HG02973 (cell line): ENCODE data around the gene RTBDN.
A peak's percentile ranks its signal among the peaks of the same experiment; 100 is the strongest.

Source experiments
- ATAC-seq: cut with Tn5 transposase; IDR thresholded peaks from one replicate; pipeline ENCODE4 v1.9.1; 2021; ENCODE audit warnings: moderate library complexity; ENCODE audit not compliant: unreplicated experiment

Gene RTBDN

DNA sequence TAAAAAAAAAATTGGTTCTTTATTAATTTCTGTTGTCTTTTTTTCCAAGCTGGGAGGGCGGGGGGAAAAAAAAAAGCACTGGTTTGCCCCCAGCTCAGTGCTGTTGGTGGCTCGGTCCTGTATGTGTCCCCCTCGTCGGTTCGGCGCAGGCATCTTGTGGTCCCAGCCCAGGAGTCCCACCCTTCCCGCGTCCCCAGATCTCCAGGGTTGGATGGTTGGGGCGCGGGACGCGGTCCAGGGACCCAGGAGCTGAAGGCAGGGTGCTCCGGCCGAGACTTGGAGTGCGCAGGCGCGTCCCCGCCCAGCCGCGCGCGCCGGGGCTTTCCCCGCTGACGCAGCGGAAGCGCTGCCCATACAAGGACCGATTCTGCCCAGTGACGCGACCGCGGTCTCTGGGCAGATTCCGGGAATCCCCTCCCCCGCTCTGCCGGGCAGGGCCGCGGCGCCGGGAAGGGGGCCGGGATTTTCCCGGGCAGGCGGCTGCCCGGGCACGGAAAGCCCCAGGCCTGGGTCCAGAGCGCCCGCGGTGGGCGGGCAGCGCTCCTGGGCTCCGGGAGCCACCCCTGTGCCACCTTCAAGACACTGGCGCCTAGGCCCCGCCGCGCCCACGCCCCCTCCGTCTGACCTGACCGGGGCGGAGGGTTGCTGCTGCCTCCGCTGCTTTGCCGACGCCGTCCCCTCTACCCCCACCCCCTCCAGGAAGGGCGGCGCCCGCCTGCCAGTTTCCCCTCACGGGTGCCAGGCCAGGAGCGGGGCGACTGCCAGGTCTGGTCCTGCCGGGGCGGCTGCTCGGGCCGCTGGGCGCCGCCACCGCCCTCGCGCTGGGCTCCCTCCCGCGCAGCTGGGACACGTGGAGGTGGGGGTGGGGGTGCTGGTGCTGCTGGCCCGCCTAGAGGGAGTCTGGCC lies 40.8 kb downstream of the RTBDN start:
- ATAC-seq, result peak; percentile 19

DNA sequence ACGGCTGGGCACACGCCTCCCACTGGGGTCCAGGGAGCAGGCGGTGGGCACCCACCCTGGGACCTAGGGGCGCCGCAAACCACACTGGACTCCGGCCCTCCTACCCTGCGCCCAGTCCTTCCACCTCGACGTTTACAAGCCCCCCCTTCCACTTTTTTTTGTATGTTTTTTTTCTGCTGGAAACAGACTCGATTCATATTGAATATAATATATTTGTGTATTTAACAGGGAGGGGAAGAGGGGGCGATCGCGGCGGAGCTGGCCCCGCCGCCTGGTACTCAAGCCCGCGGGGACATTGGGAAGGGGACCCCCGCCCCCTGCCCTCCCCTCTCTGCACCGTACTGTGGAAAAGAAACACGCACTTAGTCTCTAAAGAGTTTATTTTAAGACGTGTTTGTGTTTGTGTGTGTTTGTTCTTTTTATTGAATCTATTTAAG lies 41.5 kb downstream of the RTBDN start:
- ATAC-seq, result no peak

DNA sequence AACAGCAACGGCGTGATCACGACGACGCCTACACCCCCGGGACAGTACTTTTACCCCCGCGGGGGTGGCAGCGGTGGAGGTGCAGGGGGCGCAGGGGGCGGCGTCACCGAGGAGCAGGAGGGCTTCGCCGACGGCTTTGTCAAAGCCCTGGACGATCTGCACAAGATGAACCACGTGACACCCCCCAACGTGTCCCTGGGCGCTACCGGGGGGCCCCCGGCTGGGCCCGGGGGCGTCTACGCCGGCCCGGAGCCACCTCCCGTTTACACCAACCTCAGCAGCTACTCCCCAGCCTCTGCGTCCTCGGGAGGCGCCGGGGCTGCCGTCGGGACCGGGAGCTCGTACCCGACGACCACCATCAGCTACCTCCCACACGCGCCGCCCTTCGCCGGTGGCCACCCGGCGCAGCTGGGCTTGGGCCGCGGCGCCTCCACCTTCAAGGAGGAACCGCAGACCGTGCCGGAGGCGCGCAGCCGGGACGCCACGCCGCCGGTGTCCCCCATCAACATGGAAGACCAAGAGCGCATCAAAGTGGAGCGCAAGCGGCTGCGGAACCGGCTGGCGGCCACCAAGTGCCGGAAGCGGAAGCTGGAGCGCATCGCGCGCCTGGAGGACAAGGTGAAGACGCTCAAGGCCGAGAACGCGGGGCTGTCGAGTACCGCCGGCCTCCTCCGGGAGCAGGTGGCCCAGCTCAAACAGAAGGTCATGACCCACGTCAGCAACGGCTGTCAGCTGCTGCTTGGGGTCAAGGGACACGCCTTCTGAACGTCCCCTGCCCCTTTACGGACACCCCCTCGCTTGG lies 42.1 kb downstream of the RTBDN start:
- no peak for ATAC-seq

DNA sequence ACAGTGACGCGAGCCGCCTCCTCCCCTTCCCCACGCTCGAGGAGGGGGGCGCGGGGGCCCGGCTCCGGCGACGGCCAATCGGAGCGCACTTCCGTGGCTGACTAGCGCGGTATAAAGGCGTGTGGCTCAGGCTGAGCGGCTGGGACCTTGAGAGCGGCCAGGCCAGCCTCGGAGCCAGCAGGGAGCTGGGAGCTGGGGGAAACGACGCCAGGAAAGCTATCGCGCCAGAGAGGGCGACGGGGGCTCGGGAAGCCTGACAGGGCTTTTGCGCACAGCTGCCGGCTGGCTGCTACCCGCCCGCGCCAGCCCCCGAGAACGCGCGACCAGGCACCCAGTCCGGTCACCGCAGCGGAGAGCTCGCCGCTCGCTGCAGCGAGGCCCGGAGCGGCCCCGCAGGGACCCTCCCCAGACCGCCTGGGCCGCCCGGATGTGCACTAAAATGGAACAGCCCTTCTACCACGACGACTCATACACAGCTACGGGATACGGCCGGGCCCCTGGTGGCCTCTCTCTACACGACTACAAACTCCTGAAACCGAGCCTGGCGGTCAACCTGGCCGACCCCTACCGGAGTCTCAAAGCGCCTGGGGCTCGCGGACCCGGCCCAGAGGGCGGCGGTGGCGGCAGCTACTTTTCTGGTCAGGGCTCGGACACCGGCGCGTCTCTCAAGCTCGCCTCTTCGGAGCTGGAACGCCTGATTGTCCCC lies 42.9 kb downstream of the RTBDN start, which contains the start of gene JUNB:
Gene JUNB (plus strand): TSS at position 142 of the 706 bp plus-strand sequence. CDS start 286 bp downstream, at position 428.
- ATAC-seq, result peak; percentile 19

DNA sequence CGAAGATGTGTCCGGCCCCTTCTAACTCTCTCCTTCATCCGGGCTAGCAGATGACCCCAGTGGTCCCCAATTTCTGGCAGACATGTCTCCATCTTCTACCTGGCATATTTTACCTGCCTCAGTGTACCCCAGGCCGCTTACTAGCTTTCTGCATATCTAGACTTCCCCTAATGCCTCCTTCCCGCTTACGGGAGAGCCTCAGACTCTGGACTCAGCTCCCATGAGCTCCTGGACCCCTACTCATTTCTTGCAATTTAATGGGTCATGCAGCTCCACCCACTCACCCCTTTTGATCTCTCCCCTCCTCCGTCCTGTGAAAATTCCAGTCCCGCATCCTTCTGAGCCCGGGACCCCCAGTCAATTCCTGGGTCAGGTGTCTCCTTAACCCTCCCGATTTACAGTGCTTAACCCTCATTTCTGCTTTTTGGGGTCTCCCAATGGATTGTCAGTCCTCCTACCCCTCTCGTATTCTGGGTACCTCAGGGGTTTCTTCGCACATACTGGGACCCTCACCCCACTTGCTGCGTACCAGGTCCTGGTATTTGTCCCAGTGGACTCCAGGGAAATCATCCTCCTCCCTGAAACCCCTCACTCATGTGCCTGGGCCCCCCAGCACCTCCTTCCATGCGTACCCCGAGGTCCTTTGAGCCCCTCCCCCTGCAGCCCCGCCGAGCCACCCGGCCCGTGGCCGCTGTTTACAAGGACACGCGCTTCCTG lies 43.6 kb downstream of the RTBDN start:
- ATAC-seq, result no peak

DNA sequence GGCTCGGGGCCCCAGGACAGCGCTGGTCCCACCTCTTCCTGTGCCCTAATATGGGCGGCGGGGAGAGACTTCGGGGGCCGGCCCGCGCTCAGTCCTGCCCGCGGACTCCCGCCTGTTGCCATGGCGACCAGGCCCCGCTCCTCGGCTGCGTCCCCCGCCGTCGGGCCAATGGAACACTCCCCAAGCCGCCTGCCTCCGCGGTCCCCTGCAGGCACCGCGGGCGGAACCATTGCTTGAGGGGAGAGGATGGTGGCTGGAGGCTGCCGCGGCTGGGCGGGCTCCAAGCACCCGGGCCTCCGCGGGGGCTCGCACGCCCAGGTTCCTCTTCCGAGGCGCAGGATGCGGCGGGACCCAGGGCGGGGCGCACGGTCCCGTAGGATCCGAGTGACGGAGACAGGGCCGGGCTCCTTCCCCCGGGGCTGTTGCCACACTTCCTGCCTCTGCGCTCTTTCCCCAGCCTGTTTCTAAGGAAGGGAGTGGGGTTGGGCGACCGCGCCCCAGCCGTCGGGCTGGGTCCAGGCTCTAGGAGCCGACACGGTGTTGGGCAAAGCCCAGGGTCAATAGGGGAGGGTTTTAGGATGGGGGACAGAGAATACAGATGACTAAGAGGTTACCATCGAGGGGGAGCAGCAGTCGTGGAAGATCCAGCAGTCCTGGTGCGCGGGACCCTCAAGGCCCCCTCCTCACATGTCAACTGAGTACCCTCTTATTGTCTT lies 44.3 kb downstream of the RTBDN start:
- peak; percentile 34 for ATAC-seq

DNA sequence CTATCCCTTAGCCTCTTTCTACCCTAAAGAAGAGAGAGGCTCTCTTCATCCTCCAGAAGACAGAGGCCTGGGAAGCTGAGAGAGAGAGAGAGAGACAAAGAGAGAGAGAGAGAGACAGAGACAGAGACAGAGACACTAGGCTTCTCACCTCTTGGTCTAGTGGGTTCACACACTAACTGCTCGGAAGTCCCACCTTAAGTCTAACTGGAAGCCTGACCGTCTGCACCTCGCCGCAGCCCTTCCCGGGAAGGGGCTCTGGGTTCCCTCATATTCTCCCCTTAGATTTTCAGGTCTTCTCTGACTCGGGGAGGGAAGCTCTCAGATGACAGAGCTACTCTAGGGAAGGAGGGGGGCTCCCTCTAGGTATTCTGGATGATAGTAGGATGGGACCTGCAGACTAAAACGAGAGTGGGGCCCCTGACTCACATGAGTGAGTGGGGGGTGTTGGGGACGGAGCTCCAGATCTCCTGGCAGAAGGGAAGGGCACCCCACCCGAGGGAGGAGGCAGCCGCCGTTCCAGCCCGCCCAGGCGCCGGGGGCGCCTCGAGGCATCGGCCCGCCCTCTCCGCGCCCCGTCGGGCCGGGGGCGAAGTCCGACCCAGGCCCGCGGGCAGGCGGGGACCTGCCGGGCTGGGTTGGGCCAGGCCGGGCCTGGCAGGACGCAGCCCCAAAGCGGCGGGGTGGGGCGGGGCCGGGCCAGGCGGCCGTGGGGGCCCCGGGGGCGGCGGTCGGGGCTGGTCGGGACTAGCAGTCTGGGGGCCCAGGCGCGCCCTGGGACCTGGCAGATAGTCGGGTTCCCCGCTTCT lies 45.1 kb downstream of the RTBDN start:
- ATAC-seq, result no peak

DNA sequence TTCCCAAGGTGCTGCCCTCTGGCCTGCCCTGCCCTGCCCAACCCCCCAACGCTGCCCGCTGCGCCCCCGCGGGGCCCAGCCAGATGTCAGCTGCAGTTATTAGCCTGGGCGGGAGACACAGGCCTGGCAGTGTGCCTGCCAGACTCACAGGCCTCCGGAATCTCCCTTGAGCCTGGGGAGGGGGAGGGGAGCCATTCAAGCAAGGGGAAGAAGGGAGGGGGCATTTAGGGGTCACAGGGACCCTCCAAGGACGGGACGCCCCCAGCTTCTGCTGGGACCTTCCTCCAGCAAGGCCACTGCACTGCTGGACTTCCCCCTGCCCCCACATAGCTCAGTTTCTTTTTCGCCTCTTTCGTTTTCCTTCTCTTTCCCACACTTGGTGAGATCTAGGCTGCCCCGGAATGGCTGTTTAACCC lies 45.7 kb downstream of the RTBDN start:
- no peak for ATAC-seq

DNA sequence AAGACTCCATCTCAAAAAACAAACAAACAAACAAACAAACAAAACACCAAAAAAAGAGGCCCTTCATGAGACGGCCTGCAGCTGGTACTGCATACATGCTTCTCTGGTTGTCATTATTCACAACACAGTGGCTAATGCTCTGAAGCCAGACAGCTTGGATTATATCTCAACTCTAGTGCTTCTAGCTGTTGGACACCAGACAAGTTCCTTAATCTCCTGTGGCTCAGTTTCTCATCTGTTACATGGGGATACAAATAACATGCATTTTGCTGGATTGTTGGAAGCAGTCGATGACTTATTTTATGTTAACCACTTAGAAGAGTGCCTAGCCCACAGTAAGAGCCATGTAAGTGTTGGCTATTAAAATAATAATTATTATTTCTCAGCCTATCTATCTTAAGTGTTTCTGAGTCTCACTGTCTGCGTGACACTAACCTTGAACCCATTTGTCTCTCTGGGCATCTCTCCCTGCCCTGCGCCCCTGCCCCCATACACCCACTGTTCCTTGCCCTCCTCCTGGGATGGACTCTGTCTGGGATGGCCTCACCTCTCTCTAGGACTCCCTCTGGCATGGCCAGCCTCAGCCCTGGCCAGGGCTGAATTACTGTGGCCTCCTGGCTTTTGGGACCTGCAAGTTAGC lies 46.2 kb downstream of the RTBDN start:
- ATAC-seq, result no peak

DNA sequence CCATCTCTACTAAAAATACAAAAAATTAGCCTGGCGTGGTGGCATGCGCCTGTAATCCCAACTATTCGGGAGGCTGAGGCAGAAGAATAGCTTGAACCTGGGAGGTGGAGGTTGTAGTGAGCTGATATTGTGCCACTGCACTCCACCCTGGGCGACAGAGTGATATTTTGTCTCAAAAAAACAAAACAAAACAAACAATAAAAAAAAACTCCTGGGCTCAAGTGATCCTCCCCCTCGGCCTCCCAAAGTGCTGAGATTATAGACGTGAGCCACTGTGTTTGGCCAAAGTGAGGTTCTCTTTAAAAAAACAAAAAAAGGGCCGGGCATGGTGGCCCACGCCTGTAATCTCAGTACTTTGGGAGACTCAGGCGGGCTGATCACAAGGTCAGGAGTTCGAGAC lies 46.9 kb downstream of the RTBDN start:
- ATAC-seq, result no peak

DNA sequence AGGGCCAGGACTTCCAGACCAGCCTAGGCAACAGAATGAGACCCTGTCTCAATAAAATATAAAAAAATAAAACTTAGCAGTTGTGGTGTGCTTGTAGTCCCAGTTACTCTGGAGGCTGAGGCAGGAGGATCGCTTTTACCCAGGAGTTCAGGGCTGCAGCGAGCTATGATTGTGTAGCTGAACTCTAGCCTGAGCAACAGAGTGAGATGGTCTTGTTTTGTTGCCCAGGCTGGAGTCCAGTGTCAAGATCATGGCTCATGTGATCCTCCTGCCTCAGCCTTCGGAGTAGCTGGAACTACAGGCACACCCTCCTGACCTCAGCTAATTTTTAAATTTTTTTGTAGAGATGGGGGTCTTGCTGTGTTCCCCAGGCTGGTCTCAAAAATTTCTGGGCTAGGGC lies 47.4 kb downstream of the RTBDN start:
- no peak for ATAC-seq

DNA sequence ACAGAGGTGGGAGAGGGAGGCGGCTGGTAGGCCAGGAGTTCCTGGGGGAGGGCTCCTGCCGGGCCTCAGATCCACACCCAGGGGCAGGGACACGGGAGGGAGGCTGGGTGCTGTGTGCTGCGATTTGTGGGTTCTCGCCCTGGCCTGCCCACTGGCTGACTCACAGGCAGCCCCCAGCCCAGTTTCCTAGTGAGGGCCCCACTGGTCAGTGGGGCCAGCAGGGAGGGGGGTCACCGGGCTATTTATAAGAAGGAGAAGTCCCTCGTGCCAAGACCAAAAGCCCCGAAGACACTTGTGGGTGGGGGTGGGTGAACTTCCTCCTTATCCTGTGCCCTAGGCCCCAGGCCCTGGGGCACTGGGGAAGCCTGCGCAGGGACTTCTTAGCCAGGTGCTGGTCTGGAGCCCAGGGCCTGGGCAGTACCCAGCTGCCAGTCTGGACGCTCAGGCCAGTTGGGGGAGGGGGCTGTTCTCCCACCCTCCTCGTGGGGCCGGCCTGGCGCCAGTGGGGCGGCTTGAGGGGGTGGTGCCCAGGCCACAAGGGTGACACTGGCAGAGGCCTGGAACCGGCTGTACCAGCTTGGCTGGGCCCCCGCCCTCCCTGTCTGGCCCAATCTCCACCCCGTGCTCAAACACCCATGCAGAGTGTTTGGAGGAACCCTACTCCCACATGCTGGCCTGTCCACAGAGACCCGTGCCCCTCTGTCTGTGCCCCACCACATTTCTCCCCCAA lies 48.1 kb downstream of the RTBDN start:
- no peak for ATAC-seq

DNA sequence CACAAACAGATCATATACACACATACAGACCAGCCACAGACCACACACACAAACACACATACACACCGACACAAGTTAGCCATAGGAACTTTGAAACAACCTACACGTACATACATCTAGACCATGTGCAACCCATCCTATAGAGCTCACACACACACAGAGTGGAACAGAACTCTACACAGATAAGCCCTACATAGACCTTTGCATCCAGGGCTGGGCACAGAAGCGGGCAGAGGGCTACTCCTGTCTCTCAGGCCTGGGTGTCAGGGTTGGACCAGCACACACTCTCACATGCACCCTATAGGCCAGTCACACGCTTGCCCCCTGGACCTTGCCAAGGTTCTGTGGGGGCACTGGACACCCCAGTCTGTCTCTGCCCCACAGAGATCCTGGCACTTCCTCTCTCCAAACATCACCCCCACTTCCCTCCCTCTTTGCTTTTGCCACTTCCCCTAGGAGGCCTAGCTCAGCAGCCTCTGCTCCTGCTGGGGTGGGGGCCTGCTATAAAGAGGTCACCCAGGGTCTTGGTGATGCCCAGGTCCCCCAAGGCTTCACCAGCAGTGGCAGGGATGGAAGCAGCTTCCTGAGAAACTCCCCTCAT lies 48.8 kb downstream of the RTBDN start:
- no peak for ATAC-seq

DNA sequence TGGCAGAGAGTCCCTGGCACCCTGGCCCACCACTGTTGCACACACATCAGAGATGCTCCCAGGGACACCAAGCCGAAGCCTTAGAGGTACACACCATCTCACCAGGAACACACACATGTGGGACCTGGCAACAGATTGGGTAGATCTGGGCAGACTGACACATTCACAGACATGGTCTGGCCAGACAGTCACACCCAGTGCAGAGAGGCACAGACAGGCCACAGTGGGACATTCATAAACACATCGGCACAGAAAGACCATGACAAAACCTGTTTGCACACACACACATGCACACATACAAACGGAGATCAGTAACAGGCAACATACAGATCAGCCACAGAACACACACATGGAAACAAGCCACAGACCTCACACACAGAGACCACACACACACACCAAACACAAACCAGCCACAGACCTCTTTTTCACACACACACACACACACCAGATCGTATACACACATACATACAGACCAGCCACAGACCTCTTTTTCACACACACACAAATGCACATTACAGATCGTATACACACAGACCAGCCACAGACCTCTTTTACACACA lies 49.4 kb downstream of the RTBDN start:
- no peak for ATAC-seq

DNA sequence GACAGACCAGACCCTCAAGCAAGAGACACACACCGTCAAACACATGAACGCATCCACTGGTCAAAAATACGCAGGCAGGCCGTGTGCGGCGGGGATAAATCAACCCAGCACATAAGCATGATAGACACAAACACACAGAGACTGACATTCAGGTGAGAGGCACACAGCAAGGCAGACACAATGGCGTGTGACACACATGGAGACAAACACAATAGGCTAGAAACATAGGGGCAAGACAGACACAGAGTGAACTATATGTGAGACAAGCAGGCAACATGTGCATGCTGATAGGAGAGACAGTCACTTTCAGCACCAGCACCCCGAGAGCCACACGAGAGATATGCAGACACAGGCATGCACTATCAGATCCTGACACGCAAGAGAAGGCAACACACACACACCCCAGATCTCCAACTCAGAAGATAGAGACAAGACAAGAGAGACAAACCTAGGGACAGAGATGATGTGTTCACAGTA lies 49.9 kb downstream of the RTBDN start:
- ATAC-seq, result no peak

DNA sequence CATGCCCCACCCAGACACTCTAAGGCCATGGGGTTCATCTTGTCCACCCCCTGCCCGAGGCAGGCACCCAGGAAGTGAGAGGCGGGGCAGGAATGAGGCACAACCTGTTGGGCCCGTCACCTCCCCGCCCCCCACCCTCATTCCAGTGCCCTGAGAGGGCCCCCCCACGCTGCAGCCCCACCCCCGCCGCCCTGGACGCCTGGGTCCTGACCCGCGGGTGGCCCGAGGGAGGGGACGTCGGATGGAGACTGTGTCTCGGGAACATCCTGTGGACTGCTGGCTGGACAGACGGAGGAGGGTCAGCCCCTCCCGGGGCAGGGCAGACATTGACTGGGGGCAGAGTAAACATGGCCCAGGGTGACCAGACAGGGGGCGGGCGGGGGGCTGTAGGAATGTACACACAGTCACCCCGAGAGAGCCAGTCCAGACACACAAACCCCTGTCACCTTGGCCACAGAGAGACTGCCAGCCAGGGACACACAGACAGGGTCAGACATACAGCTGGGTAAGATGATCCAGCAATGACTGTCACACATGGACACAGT lies 50.5 kb downstream of the RTBDN start:
- ATAC-seq, result no peak
